Activated naive CD8-positive, alpha-beta T cell treated with anti-CD3 and anti-CD28 coated beads, Interleukin-2, amount 50 U/mL, for 24 hours (primary cell): ENCODE measurements around the gene TBCC.
A peak's percentile ranks its signal among the peaks of the same experiment; 100 is the strongest.
"Not testable (repeated sequence)": the region's sequence is repeated elsewhere in the genome, so short reads cannot be mapped to it uniquely, and the experiment has no call there.

Experiments
- ATAC-seq: fragments of 150-1000 bp; cut with Tn5 transposase; one replicate; pipeline ENCODE4 v1.10.0; 2021
- DNase-seq: peaks from one replicate; pipeline ENCODE4 v3.0.0; 2021
- H3K27ac Mint-ChIP-seq: one replicate; pipeline ENCODE4 v1.8.0; 2021; ENCODE audit warnings: mild to moderate bottlenecking, mixed read lengths
- H3K27me3 Mint-ChIP-seq: one replicate; pipeline ENCODE4 v1.8.0; 2021; ENCODE audit warnings: mixed read lengths
- H3K36me3 Mint-ChIP-seq: one replicate; pipeline ENCODE4 v1.8.0; 2021; ENCODE audit warnings: low read depth, mixed read lengths
- H3K4me1 Mint-ChIP-seq: one replicate; pipeline ENCODE4 v1.8.0; 2021; ENCODE audit warnings: mixed read lengths
- H3K4me3 Mint-ChIP-seq: one replicate; pipeline ENCODE4 v1.8.0; 2021; ENCODE audit warnings: mild to moderate bottlenecking, moderate library complexity, mixed read lengths
- H3K9me3 Mint-ChIP-seq: one replicate; pipeline ENCODE4 v1.8.0; 2021; ENCODE audit warnings: mixed read lengths

TBCC gene

DNA sequence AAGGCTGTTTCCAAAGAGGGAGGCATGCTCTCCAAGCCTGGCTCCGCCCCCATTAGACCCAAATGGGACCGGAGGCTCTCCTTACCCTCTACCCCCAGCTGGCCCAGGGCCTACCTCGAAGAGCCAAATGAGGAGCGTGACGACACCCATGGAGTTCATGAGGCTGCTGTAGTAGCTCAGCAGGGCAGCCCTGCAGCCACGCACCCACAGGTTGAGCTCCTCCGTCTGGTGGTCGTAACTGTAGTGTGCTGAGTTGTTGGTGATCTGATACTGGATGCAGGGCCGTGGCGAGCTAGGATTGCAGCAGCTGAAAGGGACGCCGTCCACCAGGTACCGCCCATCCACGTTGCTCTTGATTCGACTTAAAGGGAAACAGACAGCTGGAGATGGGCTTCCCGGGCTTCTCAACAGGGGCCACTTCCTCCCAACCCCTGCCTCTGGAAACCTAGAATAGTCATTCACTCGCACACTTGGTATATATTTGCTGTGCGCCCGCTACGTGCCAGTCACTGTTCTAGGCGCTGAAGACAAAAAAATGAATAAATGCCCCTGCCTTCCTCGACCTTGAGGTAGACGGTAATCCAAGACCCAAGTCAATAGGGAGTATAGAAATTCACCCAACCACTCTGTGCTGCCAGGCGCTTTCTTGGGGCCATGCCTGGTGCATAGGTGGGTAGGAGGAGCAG, 41.5 kb downstream of the TBCC start:
- Mint-ChIP-seq H3K27me3 (no peaks in the 10 kb centered on the region), H3K9me3 (no peaks in the 10 kb centered on the region)

DNA sequence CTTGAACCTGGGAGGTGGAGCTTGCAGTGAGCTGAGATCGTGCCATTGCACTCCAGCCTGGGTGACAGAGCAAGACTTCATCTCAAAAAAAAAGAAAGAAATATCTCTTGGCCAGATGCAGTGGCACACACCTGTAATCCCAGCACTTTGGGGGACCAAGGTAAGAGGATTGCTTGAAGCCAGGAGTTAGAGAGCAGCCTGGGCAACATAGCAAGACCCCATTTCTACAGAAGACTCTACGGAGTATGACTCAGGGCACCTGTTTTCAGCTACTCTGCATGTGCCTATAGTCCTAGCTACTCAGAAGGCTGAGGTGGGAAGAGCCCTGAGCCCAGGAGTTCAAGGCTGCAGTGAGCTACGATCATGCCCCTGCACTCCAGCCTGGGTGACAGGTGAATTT, 43.1 kb downstream of the TBCC start:
- not testable (repeated sequence) for H3K27ac Mint-ChIP-seq, H3K4me3 Mint-ChIP-seq, H3K36me3 Mint-ChIP-seq, H3K4me1 Mint-ChIP-seq, DNase-seq, H3K9me3 Mint-ChIP-seq, H3K27me3 Mint-ChIP-seq, ATAC-seq

More for the DNA sequence above, 41.5 kb downstream of the TBCC start:
- no peak for ATAC-seq
- no peak overlapping the region for H3K4me3 Mint-ChIP-seq
- no peak overlapping the region for H3K27ac Mint-ChIP-seq
- DNase-seq = no peak
- no peaks in the 10 kb centered on the region for H3K36me3 Mint-ChIP-seq
- H3K4me1 Mint-ChIP-seq = no peaks in the 10 kb centered on the region

DNA sequence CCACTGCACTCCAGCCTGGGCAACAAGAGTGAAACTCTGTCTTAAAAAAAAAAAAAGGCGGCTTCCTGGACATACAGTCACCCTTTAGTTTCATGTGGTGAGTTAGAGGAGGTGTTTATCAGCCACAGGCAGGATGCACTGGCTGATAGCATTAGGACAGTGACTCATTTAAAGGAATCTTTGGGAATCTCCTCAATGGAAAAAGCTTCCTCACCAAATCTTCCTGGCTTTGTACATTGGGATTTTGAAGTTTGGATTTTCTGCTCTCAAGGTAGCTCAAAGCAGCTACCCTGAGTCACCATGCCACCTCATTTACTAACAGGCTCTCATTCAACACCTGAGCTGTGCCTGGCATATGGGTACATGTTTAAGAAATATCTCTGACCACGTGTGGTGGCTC, 43.7 kb downstream of the TBCC start:
- ATAC-seq (no peak), DNase-seq (no peak)
- no peaks in the 10 kb centered on the region for H3K4me1 Mint-ChIP-seq
- no peak overlapping the region for H3K27ac Mint-ChIP-seq
- no peaks in the 10 kb centered on the region for H3K9me3 Mint-ChIP-seq
- no peak overlapping the region for H3K4me3 Mint-ChIP-seq
- H3K36me3 Mint-ChIP-seq = no peaks in the 10 kb centered on the region
- H3K27me3 Mint-ChIP-seq = no peaks in the 10 kb centered on the region

DNA sequence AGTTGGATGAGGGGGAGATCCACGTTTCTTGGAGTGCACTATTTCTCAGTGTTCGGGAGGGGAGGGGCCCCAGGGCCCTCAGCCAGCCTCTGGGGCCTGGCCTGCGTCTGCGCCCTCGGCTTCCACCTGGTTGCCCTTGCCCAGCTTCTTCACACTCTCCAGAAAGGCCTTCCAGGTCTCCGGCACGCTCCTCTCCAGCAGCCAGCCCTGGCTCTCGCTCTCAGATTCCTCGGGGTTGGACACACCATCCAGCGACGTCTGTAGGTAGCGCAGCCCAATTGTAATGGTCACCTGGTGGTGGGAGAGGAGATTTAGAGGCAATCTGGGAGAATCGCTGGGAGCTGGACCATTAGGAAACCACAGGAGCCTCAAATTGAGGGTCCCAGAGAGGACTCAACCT, 47.7 kb downstream of the TBCC start:
- peaks cover 13% of the 10 kb centered on the region for H3K4me1 Mint-ChIP-seq
- no peaks in the 10 kb centered on the region for H3K27me3 Mint-ChIP-seq
- peaks cover 15% of the 10 kb centered on the region for H3K36me3 Mint-ChIP-seq
- no peak for ATAC-seq
- no peak overlapping the region for H3K4me3 Mint-ChIP-seq
- no peak for DNase-seq
- H3K27ac Mint-ChIP-seq = no peak overlapping the region
- H3K9me3 Mint-ChIP-seq = no peaks in the 10 kb centered on the region

DNA sequence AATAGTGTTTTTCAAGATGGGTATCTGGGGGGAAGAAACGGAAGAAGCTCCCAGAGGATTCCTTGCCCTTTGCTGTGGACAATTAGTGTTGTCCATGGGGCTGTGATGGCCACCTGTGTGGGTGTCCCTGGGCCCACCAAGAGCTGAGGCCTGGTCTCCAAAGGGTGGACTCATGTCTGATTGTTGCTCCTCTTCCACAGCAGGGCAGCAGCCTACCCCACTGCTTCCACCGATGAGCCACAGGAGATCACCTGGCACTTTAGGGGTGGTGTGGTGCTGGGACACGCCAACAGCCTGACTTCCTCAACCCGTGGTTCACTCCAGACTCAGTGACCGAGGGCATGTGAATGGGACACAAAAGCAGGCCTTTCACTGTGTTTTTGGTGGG, 48.6 kb downstream of the TBCC start:
- Mint-ChIP-seq H3K36me3 (peaks cover 20% of the 10 kb centered on the region), H3K4me3 (no peak overlapping the region), H3K27ac (no peak overlapping the region), H3K27me3 (no peaks in the 10 kb centered on the region), H3K4me1 (peaks cover 22% of the 10 kb centered on the region), H3K9me3 (no peaks in the 10 kb centered on the region)
- ATAC-seq = no peak
- DNase-seq = no peak

DNA sequence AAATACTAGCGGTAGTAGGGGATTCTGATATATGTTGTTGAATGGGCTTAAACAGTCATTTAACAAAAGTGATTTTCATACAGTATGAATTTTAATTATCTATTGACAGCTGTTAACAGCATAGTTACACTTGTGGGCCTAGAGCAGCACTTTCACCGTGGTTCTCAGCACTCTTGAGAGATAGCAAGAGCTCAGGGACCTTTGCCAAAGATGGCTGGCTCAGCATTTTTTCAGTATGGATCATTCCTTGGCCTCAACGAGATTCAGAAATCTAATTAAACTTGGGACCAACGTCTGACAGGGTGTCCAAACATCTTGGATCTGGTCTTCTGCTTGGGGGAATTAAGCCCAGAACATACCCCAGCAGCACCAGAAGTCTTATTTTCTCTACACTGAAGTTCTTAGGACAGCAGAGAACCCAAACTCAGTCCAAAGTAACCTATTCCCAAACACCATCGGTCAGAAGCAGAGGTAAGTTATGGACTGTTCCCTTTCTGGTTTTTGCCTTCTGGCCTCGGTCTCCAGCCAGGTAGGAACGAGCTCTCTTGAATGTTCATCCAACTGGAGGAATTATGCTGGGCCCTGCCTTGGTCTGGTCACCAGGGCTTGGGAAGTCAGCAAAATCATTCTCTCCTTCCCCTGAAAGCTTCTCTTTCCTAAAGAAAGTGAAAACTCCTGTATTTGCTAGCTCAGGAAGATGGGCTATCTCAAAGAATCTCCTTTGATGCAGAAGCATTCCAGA, 49.2 kb downstream of the TBCC start:
- H3K27ac Mint-ChIP-seq = no peak overlapping the region

GRCh38 chr6:42694586-42694985, 51.3 kb downstream of the TBCC start:
- no peaks in the 10 kb centered on the region for H3K9me3 Mint-ChIP-seq
- no peak overlapping the region for H3K4me3 Mint-ChIP-seq
- peak overlapping the region; percentile 11 for H3K27ac Mint-ChIP-seq
- DNase-seq (no peak), ATAC-seq (no peak)
- H3K4me1 Mint-ChIP-seq = peaks cover 37% of the 10 kb centered on the region
- peaks cover 28% of the 10 kb centered on the region for H3K36me3 Mint-ChIP-seq
- H3K27me3 Mint-ChIP-seq = no peaks in the 10 kb centered on the region

More for the DNA sequence above, 49.2 kb downstream of the TBCC start:
- DNase-seq (no peak), ATAC-seq (no peak)
- Mint-ChIP-seq H3K9me3 (no peaks in the 10 kb centered on the region), H3K4me3 (no peak overlapping the region), H3K27me3 (no peaks in the 10 kb centered on the region), H3K4me1 (peaks cover 27% of the 10 kb centered on the region), H3K36me3 (peaks cover 20% of the 10 kb centered on the region)
